Keratinocyte (primary cell): ENCODE results near the gene SCUBE1. TPM values are rescaled to one million over a fixed set of nuclear protein-coding genes. Genes with fewer than 3 reads are reported as not detected.

Experiments
- DNase-seq: peaks from one replicate; pipeline ENCODE4 v3.0.0-alpha.2; 2011; ENCODE audit warnings: low read depth, missing footprints, low spot score
- FAIRE-seq: peaks from 2 replicates; lab custom pipeline; 2011; peaks lifted over from hg19 to GRCh38; lab: Jason Lieb, UNC
- H2AFZ ChIP-seq: 2 replicates; pipeline ENCODE4 v1.6.0; 2012; ENCODE audit warnings: low read length, control low read depth, inconsistent platforms; ENCODE audit not compliant: control insufficient read depth
- H3K27ac ChIP-seq: 2 replicates; pipeline ENCODE4 v1.5.1; 2011; ENCODE audit warnings: low read length; ENCODE audit not compliant: control insufficient read depth, insufficient read depth
- H3K27me3 ChIP-seq: 3 replicates; pipeline ENCODE4 v1.6.0; 2011; ENCODE audit warnings: low read length; ENCODE audit not compliant: control insufficient read depth, insufficient read depth; ENCODE audit errors: extremely low read depth
- H3K36me3 ChIP-seq, 2 experiments: 2 replicates in 1 of 2; 3 replicates in 1 of 2; pipeline ENCODE4 v1.5.1; 2011; ENCODE audit warnings: low read length in 2 of 2, mild to moderate bottlenecking in 1 of 2; ENCODE audit not compliant: control insufficient read depth in 2 of 2, insufficient read depth in 2 of 2; ENCODE audit errors: extremely low read depth in 1 of 2
- H3K4me1 ChIP-seq: 3 replicates; pipeline ENCODE4 v1.5.1; 2011; ENCODE audit warnings: low read length; ENCODE audit not compliant: control insufficient read depth, insufficient read depth; ENCODE audit errors: extremely low read depth
- H3K4me2 ChIP-seq: 3 replicates; pipeline ENCODE4 v1.6.0; 2011; ENCODE audit warnings: low read depth, low read length; ENCODE audit not compliant: control insufficient read depth, insufficient read depth; ENCODE audit errors: extremely low read depth
- H3K4me3 ChIP-seq, 3 experiments: fragments of 200-600 bp in 1 of 3; sonication (generic) in 1 of 3; 2 replicates in 2 of 3; 3 replicates in 1 of 3; pipeline ENCODE4 v1.5.1; 2011 to 2016; ENCODE audit warnings: low read length in 3 of 3, mild to moderate bottlenecking in 3 of 3, control low read depth in 2 of 3, inconsistent platforms in 1 of 3, low read depth in 1 of 3, mixed read lengths in 1 of 3, mixed run types in 1 of 3, moderate library complexity in 1 of 3; ENCODE audit not compliant: control insufficient read depth in 2 of 3, insufficient read depth in 2 of 3; ENCODE audit errors: extremely low read depth in 1 of 3
- H3K79me2 ChIP-seq: 2 replicates; pipeline ENCODE4 v1.6.0; 2012; ENCODE audit warnings: low read length; ENCODE audit not compliant: control insufficient read depth, insufficient read depth
- H3K9ac ChIP-seq: 3 replicates; pipeline ENCODE4 v1.6.0; 2011; ENCODE audit warnings: low read length; ENCODE audit not compliant: control insufficient read depth, insufficient read depth; ENCODE audit errors: extremely low read depth
- H3K9me1 ChIP-seq: 3 replicates; pipeline ENCODE4 v1.6.0; 2011; ENCODE audit warnings: low read length; ENCODE audit not compliant: control insufficient read depth, insufficient read depth; ENCODE audit errors: extremely low read depth
- H3K9me3 ChIP-seq: 2 replicates; pipeline ENCODE4 v1.5.1; 2012; ENCODE audit warnings: low read depth, low read length; ENCODE audit not compliant: control insufficient read depth
- H4K20me1 ChIP-seq: 3 replicates; pipeline ENCODE4 v1.6.0; 2011; ENCODE audit warnings: low read length; ENCODE audit not compliant: control insufficient read depth, insufficient read depth; ENCODE audit errors: extremely low read depth
- CTCF ChIP-seq, 3 experiments: IDR thresholded peaks in 1 of 3; conservative IDR thresholded peaks in 1 of 3; optimal IDR thresholded peaks in 1 of 3; 2 replicates in 2 of 3; 3 replicates in 1 of 3; pipeline versions ENCODE3 to v1.5.1; 2011; ENCODE audit warnings: low read length in 3 of 3, mild to moderate bottlenecking in 3 of 3, moderate library complexity in 2 of 3, control low read depth in 1 of 3, inconsistent platforms in 1 of 3; ENCODE audit not compliant: insufficient read depth in 2 of 3; ENCODE audit errors: extremely low read depth in 1 of 3
- EZH2 ChIP-seq: IDR thresholded peaks from one replicate; pipeline ENCODE4 v1.6.1; 2012; ENCODE audit warnings: inconsistent platforms, mild to moderate bottlenecking, low read length, moderate library complexity
- dilution Hi-C: fragments of 300-500 bp; cut with MboI; formaldehyde crosslinking; loops from one replicate; pipeline ENCODE4 v1.7.0; 2020; ENCODE audit warnings: low sequenced_read_pairs; ENCODE audit not compliant: extremely low pct_ligation_motif_present
- polyA plus RNA-seq, 5 experiments: library from polyadenylated mRNA; depleted of rRNA in 3 of 5; stranded (reverse) in 3 of 5; stranded (forward) in 1 of 5; unstranded in 1 of 5; fragments of >200 nt; gene quantifications; 1 replicate in 1 of 5; 2 replicates in 3 of 5; 3 replicates in 1 of 5; pipeline versions ENCODE4 v1.2.1 to v1.2.3, GENCODE V29; 2011 to 2012; ENCODE audit warnings: missing spikeins in 2 of 5, low read depth in 1 of 5, low replicate concordance in 1 of 5

The SCUBE1 gene
- polyA plus RNA-seq, 1 donor (not counting 4 experiments of a cell fraction or from before 2014, with no cell fraction given), result not detected

- no peak overlapping the region for H3K9ac ChIP-seq
- H3K9me3 ChIP-seq, result no peaks in the 10 kb centered on the region
- FAIRE-seq (no peak), DNase-seq (no peak)
- H3K79me2 ChIP-seq, result no peaks in the 10 kb centered on the region
- no peaks in the 10 kb centered on the region for H3K4me1 ChIP-seq
- H4K20me1 ChIP-seq, result no peaks in the 10 kb centered on the region
- no peaks in the 10 kb centered on the region for H3K9me1 ChIP-seq
- H3K27ac ChIP-seq, result no peak overlapping the region
- no peak for TF ChIP-seq EZH2
- TF ChIP-seq CTCF (optimal IDR thresholded peaks at IDR 0.05 in 1 of 3, IDR thresholded peaks at IDR 0.05 in 1 of 3, conservative IDR thresholded peaks at IDR 0.05 in 1 of 3; ENCODE audit: extremely low read depth in 1 of 3, insufficient read depth in 2 of 3, low read length in 3 of 3), result no peak
- dilution Hi-C loops, result no loop called here
- H2AFZ ChIP-seq, result no peak overlapping the region
- H3K36me3 ChIP-seq, result no peaks in the 10 kb centered on the region
- no peak overlapping the region for H3K4me2 ChIP-seq
- no peak overlapping the region for H3K4me3 ChIP-seq
- peaks cover 3% of the 10 kb centered on the region for H3K27me3 ChIP-seq
Observed at GRCh38 chr22:43375951-43376455, 32.8 kb upstream of the SCUBE1 start.

GRCh38 chr22:43370036-43370435, 26.9 kb upstream of the SCUBE1 start:
- H2AFZ ChIP-seq, result no peak overlapping the region
- TF ChIP-seq EZH2, result no peak
- no peak for TF ChIP-seq CTCF (optimal IDR thresholded peaks at IDR 0.05 in 1 of 3, IDR thresholded peaks at IDR 0.05 in 1 of 3, conservative IDR thresholded peaks at IDR 0.05 in 1 of 3; ENCODE audit: extremely low read depth in 1 of 3, insufficient read depth in 2 of 3, low read length in 3 of 3)
- H3K4me2 ChIP-seq, result no peak overlapping the region
- no peaks in the 10 kb centered on the region for H3K27me3 ChIP-seq
- no peak overlapping the region for H3K27ac ChIP-seq
- no peaks in the 10 kb centered on the region for H3K9me1 ChIP-seq
- FAIRE-seq (no peak), DNase-seq (no peak)
- H3K9ac ChIP-seq, result no peak overlapping the region
- no peaks in the 10 kb centered on the region for H4K20me1 ChIP-seq
- no peaks in the 10 kb centered on the region for H3K9me3 ChIP-seq
- dilution Hi-C loops, result no loop called here
- no peaks in the 10 kb centered on the region for H3K4me1 ChIP-seq
- no peaks in the 10 kb centered on the region for H3K36me3 ChIP-seq
- H3K4me3 ChIP-seq, result no peak overlapping the region
- H3K79me2 ChIP-seq, result no peaks in the 10 kb centered on the region
